Astrocyte (in vitro differentiated cells and primary cell): ENCODE results near the gene PPM1N.

Experiments
- EZH2 ChIP-seq: IDR thresholded peaks from 2 replicates; pipeline ENCODE4 v1.6.1; 2012; ENCODE audit warnings: mild to moderate bottlenecking, low read length, inconsistent platforms; ENCODE audit not compliant: insufficient read depth
- TF ChIP-seq, protein P1 (sequence below): IDR thresholded peaks from 2 replicates; pipeline ENCODE4 v1.5.1; 2011; ENCODE audit warnings: low read depth, mild to moderate bottlenecking, inconsistent platforms, low read length, moderate library complexity; ENCODE audit not compliant: insufficient read depth

DNA sequence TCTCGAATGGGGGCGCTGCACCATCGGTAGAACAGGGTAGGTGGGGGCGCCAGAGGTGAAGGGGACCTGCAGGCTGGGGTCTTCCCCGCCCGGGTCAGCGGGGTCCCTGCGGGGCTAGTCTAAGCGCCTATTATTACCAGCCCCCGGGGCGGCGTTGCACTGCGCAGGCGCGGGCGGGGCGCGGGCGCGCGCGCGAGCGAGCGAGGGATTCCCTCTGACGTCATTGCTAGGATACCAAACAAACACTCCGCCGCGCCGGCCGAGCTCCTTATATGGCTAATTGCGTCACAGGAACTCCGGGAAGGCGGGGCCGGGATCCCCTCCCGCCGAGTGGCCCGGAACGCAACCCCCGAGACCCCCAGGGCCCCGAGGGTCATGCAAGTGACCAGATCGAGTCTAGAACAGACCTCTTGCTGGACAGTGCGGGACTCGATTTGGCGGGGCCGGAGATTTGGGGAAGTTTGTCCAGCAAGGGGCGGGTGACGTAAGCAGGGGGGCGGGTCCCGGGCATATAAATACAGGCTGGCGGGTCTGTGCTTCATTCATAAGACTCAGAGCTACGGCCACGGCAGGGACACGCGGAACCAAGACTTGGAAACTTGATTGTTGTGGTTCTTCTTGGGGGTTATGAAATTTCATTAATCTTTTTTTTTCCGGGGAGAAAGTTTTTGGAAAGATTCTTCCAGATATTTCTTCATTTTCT lies 30.6 kb upstream of the PPM1N start, which contains the start of gene FOSB:
- TF ChIP-seq EZH2 = no peak
- TF ChIP-seq, protein P1, sequence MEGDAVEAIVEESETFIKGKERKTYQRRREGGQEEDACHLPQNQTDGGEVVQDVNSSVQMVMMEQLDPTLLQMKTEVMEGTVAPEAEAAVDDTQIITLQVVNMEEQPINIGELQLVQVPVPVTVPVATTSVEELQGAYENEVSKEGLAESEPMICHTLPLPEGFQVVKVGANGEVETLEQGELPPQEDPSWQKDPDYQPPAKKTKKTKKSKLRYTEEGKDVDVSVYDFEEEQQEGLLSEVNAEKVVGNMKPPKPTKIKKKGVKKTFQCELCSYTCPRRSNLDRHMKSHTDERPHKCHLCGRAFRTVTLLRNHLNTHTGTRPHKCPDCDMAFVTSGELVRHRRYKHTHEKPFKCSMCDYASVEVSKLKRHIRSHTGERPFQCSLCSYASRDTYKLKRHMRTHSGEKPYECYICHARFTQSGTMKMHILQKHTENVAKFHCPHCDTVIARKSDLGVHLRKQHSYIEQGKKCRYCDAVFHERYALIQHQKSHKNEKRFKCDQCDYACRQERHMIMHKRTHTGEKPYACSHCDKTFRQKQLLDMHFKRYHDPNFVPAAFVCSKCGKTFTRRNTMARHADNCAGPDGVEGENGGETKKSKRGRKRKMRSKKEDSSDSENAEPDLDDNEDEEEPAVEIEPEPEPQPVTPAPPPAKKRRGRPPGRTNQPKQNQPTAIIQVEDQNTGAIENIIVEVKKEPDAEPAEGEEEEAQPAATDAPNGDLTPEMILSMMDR = no peak
